Colonic mucosa (tissue), 4 donors: ENCODE results near the gene PRELID3B. TPM values are rescaled to one million over a fixed set of nuclear protein-coding genes. Genes with fewer than 3 reads are reported as not detected.

ENCODE experiments used
- DNase-seq: peaks from one replicate; pipeline ENCODE4 v3.0.0-alpha.2; 2020
- H3K27ac ChIP-seq: fragments of 200-600 bp; one replicate; pipeline ENCODE4 v1.8.0; 2021
- H3K27me3 ChIP-seq: fragments of 200-600 bp; one replicate; pipeline ENCODE4 v1.8.0; 2021
- H3K36me3 ChIP-seq: fragments of 200-600 bp; one replicate; pipeline ENCODE4 v1.8.0; 2021
- H3K4me1 ChIP-seq: fragments of 200-600 bp; one replicate; pipeline ENCODE4 v1.8.0; 2021; ENCODE audit warnings: mild to moderate bottlenecking
- H3K4me3 ChIP-seq: fragments of 200-600 bp; one replicate; pipeline ENCODE4 v1.8.0; 2021
- H3K9ac ChIP-seq, 2 donors: one replicate each; pipeline ENCODE4 v1.7.0; 2013; ENCODE audit warnings: control low read depth in 2 of 2, low read depth in 2 of 2, low read length in 2 of 2
- H3K9me3 ChIP-seq: fragments of 200-600 bp; one replicate; pipeline ENCODE4 v1.8.0; 2021
- CTCF ChIP-seq: fragments of 200-600 bp; IDR thresholded peaks from one replicate; pipeline ENCODE4 v1.8.0; 2022; ENCODE audit warnings: antibody characterized with exemption, mild to moderate bottlenecking
- intact Hi-C: fragments of 100-400 bp; cut with DNase I; formaldehyde crosslinking; loops from one replicate; pipeline ENCODE4 v1.14.1; 2022
- total RNA-seq, 2 donors: library from RNA; stranded (reverse); fragmentation: NEBNext Ultra II Directional in 1 of 2; extraction: Animal tissue kit (Norgen Biotek cat#: 25700) in 1 of 2; gene quantifications; one replicate each; pipeline ENCODE4 v1.2.1, GENCODE V29; 2021
- donor health status: healthy.
- donor health status: DM: no; HTN: no; CAD: no.
- donor health status: DM: no; HTN: no; CAD: no.

PRELID3B gene
- total RNA-seq, 2 donors from 2014 or later = 138 to 141 TPM

GRCh38 chr20:59032023-59032712 lies 10.4 kb downstream of the PRELID3B start, which contains the start of gene ATP5F1E:
ATP5F1E (minus strand) TSS chr20:59032335; CDS start chr20:59032251, 84 bp downstream.
- peak; percentile 95 for DNase-seq
- intact Hi-C loops = no loop called here

GRCh38 chr20:59031564-59032022 lies 11.0 kb downstream of the PRELID3B start:
- Histone ChIP-seq H3K36me3 (no peaks in the 10 kb centered on the region), H3K9ac (peak overlapping the region; percentile 91 to 92), H3K4me3 (peak overlapping the region; percentile 82), H3K4me1 (peaks cover 4% of the 10 kb centered on the region), H3K27me3 (no peaks in the 10 kb centered on the region), H3K9me3 (no peaks in the 10 kb centered on the region), H3K27ac (peak overlapping the region; percentile 89)
- TF ChIP-seq CTCF = no peak
- intact Hi-C loops = no loop called here
- DNase-seq = peak; percentile 58

More at GRCh38 chr20:59032023-59032712, 10.4 kb downstream of the PRELID3B start, which contains the start of gene ATP5F1E:
- peak within 1 kb of the TSS; percentile 82 for H3K4me3 ChIP-seq
- peaks cover 4% of the 10 kb centered on the region for H3K4me1 ChIP-seq
- H3K36me3 ChIP-seq = peaks cover 3% of the 10 kb centered on the region
- H3K27ac ChIP-seq = peak within 1 kb of the TSS; percentile 89
- peak within 1 kb of the TSS; percentile 91 to 92 for H3K9ac ChIP-seq
- no peaks in the 10 kb centered on the region for H3K9me3 ChIP-seq
- TF ChIP-seq CTCF = no peak
- H3K27me3 ChIP-seq = no peaks in the 10 kb centered on the region

GRCh38 chr20:59030911-59031563 lies 11.5 kb downstream of the PRELID3B start:
- Histone ChIP-seq H3K27ac (peak overlapping the region; percentile 89), H3K9me3 (no peaks in the 10 kb centered on the region), H3K9ac (peak overlapping the region; percentile 91 to 92), H3K36me3 (no peaks in the 10 kb centered on the region), H3K27me3 (no peaks in the 10 kb centered on the region), H3K4me1 (peaks cover 4% of the 10 kb centered on the region), H3K4me3 (peak overlapping the region; percentile 82)
- intact Hi-C loops = no loop called here
- no peak for TF ChIP-seq CTCF
- no peak for DNase-seq

GRCh38 chr20:59028812-59029211 lies 13.8 kb downstream of the PRELID3B start:
- DNase-seq = no peak
- H3K27me3 ChIP-seq = no peaks in the 10 kb centered on the region
- no peak overlapping the region for H3K27ac ChIP-seq
- no peak for TF ChIP-seq CTCF
- no peak overlapping the region for H3K4me3 ChIP-seq
- H3K9me3 ChIP-seq = no peaks in the 10 kb centered on the region
- H3K4me1 ChIP-seq = peaks cover 4% of the 10 kb centered on the region
- H3K9ac ChIP-seq = no peak overlapping the region
- intact Hi-C loops = no loop called here
- H3K36me3 ChIP-seq = no peaks in the 10 kb centered on the region

- H3K9me3 ChIP-seq = no peaks in the 10 kb centered on the region
- DNase-seq = no peak
- H3K4me1 ChIP-seq = peaks cover 4% of the 10 kb centered on the region
- no peaks in the 10 kb centered on the region for H3K36me3 ChIP-seq
- no peak overlapping the region for H3K4me3 ChIP-seq
- no peak overlapping the region for H3K9ac ChIP-seq
- no peaks in the 10 kb centered on the region for H3K27me3 ChIP-seq
- no peak overlapping the region for H3K27ac ChIP-seq
- intact Hi-C loops = no loop called here
- TF ChIP-seq CTCF = no peak
These were observed 14.8 kb downstream of the PRELID3B start for GRCh38 chr20:59027741-59028320.
